GM18867 (cell line): Measurements from ENCODE around the gene SPO11.

Source experiments
- ATAC-seq: cut with Tn5 transposase; IDR thresholded peaks from one replicate; pipeline ENCODE4 v1.9.1; 2021; ENCODE audit warnings: mild to moderate bottlenecking, moderate library complexity; ENCODE audit not compliant: unreplicated experiment

Gene SPO11, protein sequence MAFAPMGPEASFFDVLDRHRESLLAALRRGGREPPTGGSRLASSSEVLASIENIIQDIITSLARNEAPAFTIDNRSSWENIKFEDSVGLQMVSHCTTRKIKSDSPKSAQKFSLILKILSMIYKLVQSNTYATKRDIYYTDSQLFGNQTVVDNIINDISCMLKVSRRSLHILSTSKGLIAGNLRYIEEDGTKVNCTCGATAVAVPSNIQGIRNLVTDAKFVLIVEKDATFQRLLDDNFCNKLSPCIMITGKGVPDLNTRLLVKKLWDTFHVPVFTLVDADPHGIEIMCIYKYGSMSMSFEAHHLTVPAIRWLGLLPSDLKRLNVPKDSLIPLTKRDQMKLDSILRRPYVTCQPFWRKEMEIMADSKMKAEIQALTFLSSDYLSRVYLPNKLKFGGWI

GRCh38 chr20:57329608-57330221 lies at the start of gene SPO11:
Gene SPO11 (plus strand): TSS chr20:57329803. CDS start chr20:57329868, 65 bp downstream.
- no peak for ATAC-seq

GRCh38 chr20:57280221-57280620 lies 49.4 kb upstream of the SPO11 start:
- no peak for ATAC-seq

DNA sequence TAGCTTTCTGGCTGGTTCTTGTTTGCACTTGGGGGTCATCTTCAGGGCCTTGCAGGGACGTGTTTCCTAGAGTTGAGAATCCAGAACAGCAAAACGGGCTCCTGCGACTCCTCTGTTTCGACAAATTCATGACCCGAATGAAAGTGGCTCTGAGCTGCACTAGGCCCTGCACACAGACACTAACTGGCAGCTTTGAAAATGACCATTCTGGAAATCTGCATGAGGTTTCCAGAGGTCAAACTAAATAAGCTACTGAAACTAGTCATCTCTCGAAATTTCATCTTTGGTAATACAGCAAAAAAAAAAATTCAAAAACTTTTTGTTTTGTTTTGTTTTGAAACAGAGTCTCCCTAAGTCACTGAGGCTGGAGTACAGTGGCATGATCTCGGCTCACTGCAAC lies 47.7 kb upstream of the SPO11 start:
- no peak for ATAC-seq

GRCh38 chr20:57282670-57283361 lies 46.8 kb upstream of the SPO11 start:
- ATAC-seq, result peak; percentile 49

DNA sequence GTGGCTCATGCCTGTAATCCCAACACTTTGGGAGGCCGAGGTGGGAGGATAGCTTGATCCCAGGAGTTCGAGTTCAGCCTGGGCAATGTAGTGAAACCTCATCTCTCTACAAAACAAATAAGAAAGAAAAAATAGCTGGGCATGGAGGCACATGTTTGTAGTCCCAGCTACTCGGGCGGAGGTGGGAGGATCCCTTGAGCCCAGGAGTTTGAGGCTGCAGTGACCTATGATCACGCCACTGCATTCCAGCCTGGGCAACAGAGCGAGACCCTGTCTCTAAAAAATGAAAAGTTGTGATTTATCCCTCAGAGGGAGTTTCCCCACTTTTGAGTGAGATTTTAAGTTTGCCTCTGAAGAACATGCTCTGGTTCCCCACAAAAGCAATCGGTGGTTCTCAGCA lies 45.7 kb upstream of the SPO11 start:
- ATAC-seq, result no peak

DNA sequence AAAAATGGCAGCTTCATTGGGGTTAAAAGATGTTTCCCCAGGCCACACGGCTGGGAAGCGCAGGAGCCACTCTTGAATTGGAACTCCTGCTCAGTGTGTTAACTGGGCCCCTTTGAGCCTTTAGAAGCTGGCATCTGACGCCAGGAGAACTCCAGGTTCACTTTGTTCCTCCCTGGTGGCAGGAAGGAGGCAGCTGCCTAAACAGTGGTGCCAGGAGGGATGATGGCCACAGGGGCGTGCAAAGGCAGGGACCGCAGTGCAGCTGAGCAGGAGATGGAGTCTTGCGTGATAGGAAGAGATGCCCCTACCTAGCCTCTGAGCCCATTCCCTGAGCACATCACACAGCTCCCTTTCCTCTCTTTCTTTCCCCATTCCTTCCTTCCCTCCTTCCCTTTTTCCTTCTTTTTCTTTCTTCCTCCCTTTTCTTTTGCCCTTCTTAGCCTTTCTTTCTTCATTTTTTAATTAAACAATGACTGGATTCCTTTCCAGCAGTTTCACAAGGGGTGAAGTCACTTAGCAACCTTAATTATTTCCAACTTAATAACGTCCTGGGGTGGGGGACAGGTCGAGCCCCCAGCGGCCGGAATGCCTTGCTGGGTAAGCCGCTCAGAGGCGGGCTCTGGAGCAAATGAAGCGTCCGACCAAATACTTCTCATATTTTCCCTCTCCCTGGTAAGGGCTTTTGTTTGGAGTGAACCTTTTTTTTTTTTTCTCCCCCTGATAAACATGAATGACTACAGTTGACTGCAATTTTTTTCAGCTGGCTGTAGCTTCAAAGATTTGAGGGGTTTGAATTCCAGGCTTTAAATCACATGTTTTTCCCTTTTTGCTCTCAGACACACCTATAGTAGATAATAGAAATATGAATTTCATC lies 42.4 kb upstream of the SPO11 start:
- no peak for ATAC-seq

- no peak for ATAC-seq
Measured at GRCh38 chr20:57287901-57288300, 41.7 kb upstream of the SPO11 start.

- ATAC-seq, result no peak
Measured at GRCh38 chr20:57288651-57289277, 40.8 kb upstream of the SPO11 start.

DNA sequence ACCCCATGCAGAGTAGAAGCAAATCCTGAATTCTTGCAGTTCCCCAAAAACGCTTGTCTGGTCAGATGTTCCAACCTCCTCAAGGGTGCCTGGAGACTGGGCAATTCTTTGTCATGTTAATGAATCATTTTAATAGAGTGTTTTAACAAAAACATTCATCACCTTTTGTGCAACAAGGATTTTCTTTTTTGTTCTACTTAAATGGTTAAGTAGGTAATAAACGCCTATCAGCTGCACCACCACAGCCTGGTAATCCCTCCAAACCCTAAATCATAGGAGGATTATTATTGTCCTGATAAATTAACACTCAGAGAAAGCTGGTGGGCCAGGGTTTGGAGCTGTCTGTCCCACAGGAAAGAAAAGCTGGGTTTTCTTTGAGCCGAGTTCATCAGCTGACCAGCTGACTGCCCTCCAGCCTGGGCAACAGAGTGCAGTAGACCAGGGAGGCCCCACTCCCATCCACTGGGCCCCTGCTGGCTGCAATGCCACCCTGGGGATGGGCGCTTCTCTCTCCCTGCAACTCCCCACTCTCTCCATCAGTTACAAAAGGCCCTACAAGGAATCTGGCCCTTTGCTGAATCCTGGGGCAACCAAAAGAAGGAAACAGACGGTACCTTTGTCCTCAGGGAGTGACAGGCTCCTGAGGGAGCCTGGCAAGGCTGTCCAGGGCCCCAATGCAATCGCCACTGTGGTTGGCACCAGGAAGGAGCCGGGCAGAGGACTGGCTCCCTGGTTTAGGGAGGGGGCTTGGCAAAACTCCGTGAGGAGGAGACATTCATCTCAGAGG lies 40.0 kb upstream of the SPO11 start:
- no peak for ATAC-seq

GRCh38 chr20:57290178-57290484 lies 39.5 kb upstream of the SPO11 start:
- no peak for ATAC-seq

DNA sequence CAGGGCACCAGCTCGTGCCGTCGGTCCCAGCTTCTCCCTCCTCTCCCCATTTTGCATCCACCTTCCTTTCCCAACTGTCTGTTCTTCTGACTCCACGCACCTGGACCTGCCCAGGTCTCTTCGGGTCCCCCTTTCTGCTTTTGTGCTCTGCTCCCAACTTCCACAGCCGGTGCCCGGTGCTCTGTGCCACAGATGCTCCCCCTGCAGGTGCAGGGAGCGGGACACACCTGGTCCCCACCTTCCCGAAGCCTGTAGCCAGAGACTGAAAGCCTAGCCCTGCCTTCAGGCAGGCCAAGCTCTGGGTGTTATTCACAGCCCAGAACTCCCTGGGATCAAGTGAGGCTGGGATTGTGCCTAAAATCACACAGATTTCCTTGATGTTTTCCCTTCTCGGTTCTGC lies 38.6 kb upstream of the SPO11 start:
- no peak for ATAC-seq

DNA sequence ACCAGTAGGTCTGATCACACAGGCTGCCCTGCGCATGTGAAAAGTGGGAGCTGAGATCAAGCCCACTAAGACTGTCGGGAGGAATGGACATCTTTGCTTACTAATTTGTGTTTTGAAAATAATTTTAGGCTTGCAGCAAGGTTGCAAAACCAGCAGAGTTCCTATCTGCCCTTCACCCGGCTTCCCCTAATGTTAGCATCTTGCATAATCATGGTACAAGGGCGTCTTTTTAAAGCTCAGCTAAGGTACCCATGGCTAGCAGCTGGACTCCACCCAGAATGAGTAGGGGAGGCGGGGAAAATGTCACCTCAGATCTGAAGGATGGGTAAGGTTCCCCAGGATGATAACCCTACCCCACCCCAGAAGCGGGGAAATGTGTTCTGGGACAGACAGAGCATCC lies 37.9 kb upstream of the SPO11 start:
- ATAC-seq, result no peak

DNA sequence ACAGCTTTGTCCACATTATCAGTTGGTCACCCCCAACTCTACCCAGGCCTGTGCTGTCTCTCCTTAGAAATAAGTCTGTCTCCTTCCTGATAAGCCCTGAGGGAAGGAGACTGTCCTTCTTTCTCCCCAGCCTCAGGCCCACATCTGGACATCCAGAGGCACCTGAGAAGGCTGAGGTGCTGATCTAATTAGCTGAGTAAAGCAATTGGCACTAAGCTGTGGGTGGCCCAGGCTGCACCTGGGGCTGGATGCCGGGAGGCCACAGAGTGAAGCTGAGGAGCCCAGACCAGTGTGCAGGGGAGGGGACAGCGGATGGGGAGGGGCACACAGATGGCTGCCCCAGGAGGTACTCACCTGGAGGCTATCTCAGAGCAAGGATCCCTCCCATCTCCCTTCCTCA lies 37.0 kb upstream of the SPO11 start:
- no peak for ATAC-seq

- ATAC-seq, result no peak
Measured at GRCh38 chr20:57293995-57294394, 35.6 kb upstream of the SPO11 start.

DNA sequence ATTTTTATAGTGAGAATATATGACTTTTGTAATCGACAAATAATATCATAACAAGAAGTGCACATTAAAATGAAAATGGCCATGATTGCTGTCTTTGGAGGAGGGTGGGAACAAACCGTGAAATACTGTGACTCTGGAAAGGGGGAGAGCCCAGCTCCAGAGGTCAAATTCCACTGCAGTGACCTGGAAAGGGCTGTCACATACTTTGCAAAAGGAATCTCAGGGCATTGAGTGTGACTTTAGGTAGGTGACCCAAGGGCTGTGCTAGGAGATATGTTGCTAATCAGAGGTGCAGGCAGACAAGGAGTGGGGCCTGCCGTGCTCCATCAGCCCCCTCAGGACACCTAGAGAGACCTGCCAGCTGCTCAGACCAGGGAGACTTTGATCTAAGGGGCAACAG lies 35.1 kb upstream of the SPO11 start:
- ATAC-seq, result no peak

DNA sequence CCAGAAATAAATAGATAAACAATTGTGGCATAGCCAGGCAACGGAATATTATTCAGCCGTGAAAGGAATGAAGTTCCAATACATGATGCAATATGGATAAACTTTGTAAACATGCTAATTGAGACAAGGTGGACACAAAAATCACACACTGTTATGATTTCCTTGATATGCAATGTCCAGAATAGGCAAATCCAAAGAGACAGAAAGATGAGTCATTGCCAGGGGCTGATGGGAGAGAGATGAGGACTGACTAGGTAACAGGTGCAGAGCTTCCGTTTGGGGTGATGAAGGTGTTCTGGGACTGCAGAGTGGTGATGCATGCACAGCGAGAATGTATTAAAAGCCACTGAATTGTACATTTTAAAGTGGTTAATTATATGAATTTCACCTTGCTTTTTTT lies 31.1 kb upstream of the SPO11 start:
- ATAC-seq, result no peak

- ATAC-seq, result no peak
Measured at GRCh38 chr20:57301026-57301425, 28.6 kb upstream of the SPO11 start.

GRCh38 chr20:57306747-57307146 lies 22.9 kb upstream of the SPO11 start:
- ATAC-seq, result no peak

DNA sequence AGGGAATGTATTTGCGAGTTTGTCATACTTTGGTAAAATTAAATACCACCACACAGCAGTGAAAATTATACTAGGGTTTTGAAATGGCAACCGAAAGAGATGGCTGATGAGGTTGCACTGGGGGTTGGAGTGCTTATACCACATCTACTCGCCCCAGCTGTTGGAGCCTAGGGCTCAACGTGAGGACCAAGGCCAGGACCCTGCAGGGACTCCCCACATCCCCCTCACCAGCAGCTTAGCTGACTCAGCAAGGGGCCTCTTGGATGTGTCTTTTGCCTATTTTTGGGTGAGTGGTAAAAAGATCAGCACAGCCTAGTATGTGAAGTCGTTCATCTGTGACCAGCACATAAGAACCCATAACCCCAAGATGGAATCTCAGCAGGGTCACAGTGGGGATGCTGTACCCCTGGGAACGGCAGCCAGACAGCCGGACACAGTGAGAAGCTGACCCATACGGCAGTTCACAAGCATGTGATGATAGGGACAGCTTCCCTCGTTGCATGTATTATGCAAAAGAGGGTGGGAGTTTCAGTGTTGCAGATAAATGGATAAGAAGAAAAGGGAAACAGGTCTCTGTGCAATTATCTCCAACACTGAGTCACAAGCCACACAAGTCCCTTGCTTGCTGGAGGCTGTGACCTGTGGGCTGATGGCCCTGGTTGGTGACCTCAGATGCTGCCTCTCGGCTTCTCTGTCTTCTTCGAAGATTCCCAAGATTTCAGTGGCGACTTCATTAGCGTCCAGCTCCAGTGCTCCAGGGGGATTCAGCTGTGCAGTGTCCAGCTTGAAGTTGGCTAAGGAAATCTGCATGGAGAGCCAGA lies 20.9 kb upstream of the SPO11 start:
- ATAC-seq, result no peak
